Measurements from ENCODE around the gene ARHGAP30. TPM values are rescaled to one million over a fixed set of nuclear protein-coding genes. Genes with fewer than 3 reads are reported as not detected.

Gene ARHGAP30
- total and polyA plus RNA-seq, 2 of the 8 experiments (the other 6 are each of a cell fraction or from before 2014, with no cell fraction given), result 0.27 to 0.39 TPM

GRCh38 chr1:161076410-161076809, 6.7 kb upstream of the ARHGAP30 start:
- H3K27ac ChIP-seq (ENCODE audit: low read depth, low read length), result no peak overlapping the region
- no peaks in the 10 kb centered on the region for H3K79me1 ChIP-seq (ENCODE audit: low read depth, low read length)
- H2BK15ac ChIP-seq (ENCODE audit: low read length), result no peak overlapping the region
- H2BK12ac ChIP-seq (ENCODE audit: low read depth, low read length), result no peak overlapping the region
- H3K23me2 ChIP-seq (ENCODE audit: low read depth, low read length), result no peaks in the 10 kb centered on the region
- no peak overlapping the region for H3K4me3 ChIP-seq (ENCODE audit: extremely low read depth in 1 of 4, insufficient read depth in 2 of 4, low read depth in 3 of 4, low read length in 4 of 4)
- POLR2A ChIA-PET (ENCODE audit: partially characterized antibody), result no interaction called here
- H4K8ac ChIP-seq (ENCODE audit: extremely low read depth, insufficient read depth, low read length), result no peak overlapping the region
- no peaks in the 10 kb centered on the region for H3K9me3 ChIP-seq (ENCODE audit: insufficient read depth in 2 of 2, low read depth in 1 of 2, low read length in 1 of 2)
- TF ChIP-seq EZH2 (IDR thresholded peaks at IDR 0.05; ENCODE audit: low read depth, low read length, severe bottlenecking) (no peak), CBX5 (IDR thresholded peaks at IDR 0.05; ENCODE audit: low read depth, low read length) (no peak), TAF1 (IDR thresholded peaks at IDR 0.05; ENCODE audit: low read depth, low read length) (no peak), KDM5A (IDR thresholded peaks at IDR 0.05; ENCODE audit: low read length) (no peak)
- H3K4me1 ChIP-seq (replicated peaks in 1 of 4; ENCODE audit: control insufficient read depth in 3 of 4, insufficient read depth in 4 of 4, low read length in 3 of 4), result no peaks in the 10 kb centered on the region; a peak in 3 of 7 replicates
- no peak overlapping the region for H3K18ac ChIP-seq (ENCODE audit: extremely low read depth, low read length)
- H3K4me2 ChIP-seq (ENCODE audit: insufficient read depth in 1 of 2, low read depth in 2 of 2, low read length in 2 of 2), result no peak overlapping the region
- peaks cover 0 to 3% of the 10 kb centered on the region in 2 experiments for H4K20me1 ChIP-seq (replicated peaks in 1 of 2; ENCODE audit: control insufficient read depth in 1 of 2, insufficient read depth in 2 of 2, low read length in 2 of 2)
- H2BK5ac ChIP-seq (ENCODE audit: low read depth, low read length), result no peak overlapping the region
- FAIRE-seq (no peak), DNase-seq (ENCODE audit: low read depth in 1 of 2, low spot score in 2 of 2) (no peak)
- H4K91ac ChIP-seq (replicated peaks; ENCODE audit: insufficient read length, low read length), result no peak overlapping the region
- no peak overlapping the region for H3K4ac ChIP-seq (replicated peaks; ENCODE audit: insufficient read length, low read depth, low read length)
- no peaks in the 10 kb centered on the region for H3K79me2 ChIP-seq (ENCODE audit: control insufficient read depth in 1 of 2, insufficient read depth in 2 of 2, low read length in 2 of 2)
- no peak overlapping the region for H3K23ac ChIP-seq (ENCODE audit: insufficient read length)
- CTCF ChIA-PET (ENCODE audit: partially characterized antibody), result interaction anchor here (0.5 to 17.8 kb wide), 5 partner anchors 8 to 82 kb away, joined by 3 to 282 read pairs (median 4); partner anchors contain the start of genes KLHDC9 and NECTIN4
- H3K14ac ChIP-seq (ENCODE audit: insufficient read length), result no peak overlapping the region
- no peak overlapping the region for H2AFZ ChIP-seq (ENCODE audit: low read length)
- no peak overlapping the region for H3K56ac ChIP-seq (replicated peaks; ENCODE audit: insufficient read length, low read depth, low read length)
- no peak overlapping the region for H2BK120ac ChIP-seq (replicated peaks; ENCODE audit: low read depth, low read length)
- no peak overlapping the region for H2AK5ac ChIP-seq (ENCODE audit: low read depth, low read length)
- no peak overlapping the region for H2BK20ac ChIP-seq (ENCODE audit: low read length)
- H3K27me3 ChIP-seq (replicated peaks in 1 of 4; ENCODE audit: control insufficient read depth in 3 of 4, extremely low read depth in 1 of 4, insufficient read depth in 3 of 4, low read length in 3 of 4), result no peaks in the 10 kb centered on the region
- no peak overlapping the region for H4K5ac ChIP-seq (ENCODE audit: insufficient read length, low read depth, low read length)
- H3K9ac ChIP-seq (replicated peaks in 1 of 4; ENCODE audit: extremely low read depth in 1 of 4, low read depth in 3 of 4, low read length in 3 of 4), result no peak overlapping the region
- H3K36me3 ChIP-seq (ENCODE audit: control insufficient read depth in 2 of 4, insufficient read depth in 4 of 4, low read length in 3 of 4), result no peaks in the 10 kb centered on the region

Measured in H1 (cell line).